NCI-H524 treated with DMSO at 0.1 percent for 48 hours (cell line): ENCODE results near the gene CSNK1G3.

Source experiments
- DNase-seq: peaks from one replicate; lab custom pipeline; 2025; lab: John Stamatoyannopoulos, UW

The CSNK1G3 gene

DNA sequence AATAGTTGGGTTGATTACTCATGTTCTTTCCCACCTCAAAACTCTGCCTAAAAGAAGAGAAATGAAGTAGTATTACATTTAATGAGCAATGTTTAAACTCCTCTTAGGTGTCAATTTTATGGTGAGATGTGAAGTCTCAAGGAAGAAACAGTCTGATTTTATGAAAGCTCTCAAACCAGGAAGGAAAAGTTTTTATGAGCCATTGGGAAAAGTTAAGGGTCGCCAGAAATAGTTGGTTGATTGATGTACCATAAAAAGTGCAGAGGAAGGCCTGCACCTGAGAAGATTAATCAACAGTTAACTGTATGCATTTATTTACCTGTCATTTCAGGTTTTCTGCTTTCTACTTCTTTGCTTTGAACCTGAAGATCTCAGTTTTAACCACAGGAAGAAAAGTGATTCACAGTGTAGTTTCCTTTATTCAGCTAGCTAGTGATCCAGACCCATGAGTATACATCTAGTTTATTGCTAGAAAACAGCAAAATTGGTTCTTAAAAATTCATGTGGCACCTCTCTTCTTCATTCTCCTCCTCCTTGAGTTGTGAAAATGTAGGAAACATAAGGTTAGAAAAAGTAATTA lies 133.1 kb downstream of the CSNK1G3 start:
- no peak for DNase-seq

DNA sequence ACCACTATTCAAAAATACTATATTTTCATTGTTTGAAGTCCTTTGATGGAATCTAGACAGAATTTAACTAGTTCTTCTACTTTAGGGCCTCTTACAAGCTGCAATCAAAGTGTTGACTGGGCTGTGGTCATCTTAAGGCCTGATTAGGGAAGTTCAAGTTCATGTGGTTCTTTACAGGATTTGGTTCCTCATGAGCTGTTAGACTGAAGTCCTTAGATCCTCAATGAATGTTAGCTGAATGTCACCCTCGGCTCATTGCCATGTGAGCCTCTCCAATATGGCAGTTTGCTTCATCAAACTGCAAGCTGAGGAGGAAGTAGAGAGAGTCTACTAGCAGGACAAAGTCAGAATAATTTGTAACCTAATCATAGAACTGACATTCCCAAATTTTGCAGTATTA lies 135.1 kb downstream of the CSNK1G3 start:
- no peak for DNase-seq

DNA sequence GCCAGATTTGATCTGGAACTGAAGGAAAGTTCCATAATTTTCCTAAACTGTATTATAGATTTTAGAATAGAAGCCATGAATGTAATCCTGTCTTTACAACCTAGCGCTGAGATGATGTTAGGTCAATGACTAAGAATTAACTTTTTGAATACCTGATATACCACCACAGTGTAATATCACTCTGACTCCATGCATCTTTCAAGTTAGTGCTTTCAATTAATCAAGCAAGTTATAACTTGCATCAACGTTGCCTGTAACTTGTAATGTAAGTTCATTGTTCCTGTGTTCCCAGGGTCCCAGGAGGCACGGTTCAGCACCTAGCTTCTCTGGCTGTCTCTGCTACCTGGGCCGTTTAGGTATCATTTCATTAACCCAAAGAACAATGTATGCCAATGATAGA lies 139.3 kb downstream of the CSNK1G3 start:
- no peak for DNase-seq

DNA sequence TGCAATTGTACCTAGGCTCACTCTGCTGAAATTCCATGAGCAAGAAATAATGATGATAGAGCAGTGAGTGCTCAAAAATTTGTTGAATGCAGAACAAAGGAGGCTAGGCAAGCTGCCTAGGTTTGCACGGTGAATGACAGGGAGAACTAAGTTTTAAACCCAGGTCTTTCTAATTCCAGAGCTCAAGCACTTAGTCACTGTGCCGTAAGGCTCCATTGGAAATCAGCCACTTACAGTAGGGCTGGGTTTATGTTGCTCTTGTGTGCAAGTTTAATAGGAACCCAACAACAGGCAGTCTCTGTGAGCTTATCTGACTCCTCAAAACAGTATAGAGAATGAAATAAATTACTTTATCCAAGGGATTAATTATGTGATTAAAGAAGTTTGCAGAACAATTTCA lies 147.0 kb downstream of the CSNK1G3 start:
- no peak for DNase-seq

GRCh38 chr5:123659495-123659894 lies 147.5 kb downstream of the CSNK1G3 start:
- DNase-seq, result no peak

GRCh38 chr5:123664961-123665360 lies 153.0 kb downstream of the CSNK1G3 start:
- DNase-seq, result no peak

DNA sequence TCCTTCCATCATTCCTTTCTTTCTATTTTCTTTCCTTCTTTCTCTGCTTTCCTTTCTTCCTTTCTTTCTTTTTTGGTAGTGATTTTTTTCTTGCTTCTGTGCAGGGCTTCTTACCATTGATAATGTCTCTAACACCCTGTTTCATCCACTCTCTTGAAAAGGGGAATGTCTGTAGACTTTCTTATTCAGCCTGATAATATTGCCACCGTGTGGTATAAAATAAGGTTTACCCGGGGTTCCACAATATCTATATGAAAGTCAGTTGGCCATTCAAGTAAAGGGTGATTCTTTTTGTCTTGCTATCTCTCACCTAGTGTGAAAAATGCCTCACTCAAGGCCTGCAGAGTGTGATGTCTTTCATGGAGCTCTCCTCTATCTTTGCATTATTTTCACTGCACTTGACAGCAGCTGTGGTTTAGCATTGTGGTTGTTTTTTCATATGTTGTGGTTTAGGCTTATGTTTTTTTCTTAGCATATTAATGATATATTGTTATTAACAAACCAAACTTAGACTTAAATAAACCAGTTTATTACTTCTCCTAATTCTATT lies 153.9 kb downstream of the CSNK1G3 start:
- DNase-seq, result no peak
